ENCODE data around the gene MYL4.

- no peak for TF ChIP-seq TEAD4 (IDR thresholded peaks at IDR 0.05; ENCODE audit: borderline replicate concordance, insufficient read depth)
- TF ChIP-seq CTCF (IDR thresholded peaks at IDR 0.05): no peak
These were observed 11.3 kb upstream of the MYL4 start for GRCh38 chr17:47197821-47198220.
